Stromal cell of bone marrow (primary cell): ENCODE data around the gene TBPL2.
"Not testable (repeated sequence)": the region's sequence is repeated elsewhere in the genome, so short reads cannot be mapped to it uniquely, and the experiment has no call there.

Experiments used
- DNase-seq: peaks from one replicate; pipeline ENCODE4 v3.0.0-alpha.2; 2012; ENCODE audit warnings: low read depth

The TBPL2 gene

GRCh38 chr14:55401751-55402150 is 38.7 kb downstream of the TBPL2 start:
- no peak for DNase-seq

GRCh38 chr14:55399852-55400251 is 40.6 kb downstream of the TBPL2 start:
- DNase-seq = no peak

- DNase-seq = no peak
Measured at GRCh38 chr14:55399183-55399582, 41.2 kb downstream of the TBPL2 start.

GRCh38 chr14:55398679-55399078 is 41.7 kb downstream of the TBPL2 start:
- peak; percentile 95 for DNase-seq

- peak; percentile 44 for DNase-seq
Measured at GRCh38 chr14:55389330-55389729, 51.1 kb downstream of the TBPL2 start.

GRCh38 chr14:55388160-55388559 is 52.3 kb downstream of the TBPL2 start:
- no peak for DNase-seq

GRCh38 chr14:55387121-55387520 is 53.3 kb downstream of the TBPL2 start:
- DNase-seq = no peak

GRCh38 chr14:55386037-55386808 is 54.2 kb downstream of the TBPL2 start:
- DNase-seq = no peak

GRCh38 chr14:55384536-55384935 is 55.9 kb downstream of the TBPL2 start:
- no peak for DNase-seq

- DNase-seq = no peak
Measured at GRCh38 chr14:55383541-55384140, 56.8 kb downstream of the TBPL2 start.

- not testable (repeated sequence) for DNase-seq
Measured at GRCh38 chr14:55383056-55383466, 57.4 kb downstream of the TBPL2 start.

GRCh38 chr14:55382483-55382882 is 57.9 kb downstream of the TBPL2 start:
- no peak for DNase-seq

- no peak for DNase-seq
Measured at GRCh38 chr14:55381561-55381960, 58.9 kb downstream of the TBPL2 start.

GRCh38 chr14:55381040-55381439 is 59.4 kb downstream of the TBPL2 start:
- DNase-seq = no peak

GRCh38 chr14:55377236-55377635 is 63.2 kb downstream of the TBPL2 start:
- DNase-seq = no peak

- DNase-seq = no peak
Measured at GRCh38 chr14:55374771-55375170, 65.6 kb downstream of the TBPL2 start.

- DNase-seq = peak; percentile 21
Measured at GRCh38 chr14:55373784-55374705, 66.4 kb downstream of the TBPL2 start.

- no peak for DNase-seq
Measured at GRCh38 chr14:55372825-55373224, 67.6 kb downstream of the TBPL2 start.

GRCh38 chr14:55372423-55372822 is 68.0 kb downstream of the TBPL2 start:
- no peak for DNase-seq

- DNase-seq = no peak
Measured at GRCh38 chr14:55370883-55371455, 69.4 kb downstream of the TBPL2 start.

- peak; percentile 44 for DNase-seq
Measured at GRCh38 chr14:55366271-55366670, 74.1 kb downstream of the TBPL2 start.
